ENCODE results near the gene CEL. TPM values are rescaled to one million over a fixed set of nuclear protein-coding genes. Genes with fewer than 3 reads are reported as not detected.

Gene CEL
- total RNA-seq, 2 experiments from 2014 or later, result 2.9 to 3.0 TPM

DNA sequence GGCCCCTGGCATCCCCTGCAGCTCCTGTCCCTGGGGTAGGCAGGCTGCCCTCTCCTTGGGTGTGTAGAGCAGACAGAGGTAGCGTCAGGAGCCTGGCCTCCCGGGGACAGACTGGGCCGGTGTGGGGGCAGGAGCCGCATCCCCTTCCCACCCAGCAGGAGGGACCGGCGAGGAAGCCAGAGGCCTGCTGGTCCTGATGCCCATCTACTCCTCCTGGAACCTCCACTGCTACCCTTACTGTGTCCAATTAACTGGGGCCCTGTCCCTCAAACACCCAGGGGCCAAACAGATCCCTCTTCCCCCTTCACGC lies 43.6 kb downstream of the CEL start:
- ChIA-PET CTCF (interaction anchor here (0.8 to 22.4 kb wide), 2 partner anchors 10 to 41 kb away, joined by 3 to 376 read pairs; no protein-coding TSS in a partner anchor), POLR2A (interaction anchor here (0.9 kb wide), 1 partner anchor 9 kb away, joined by 4 read pairs; no protein-coding TSS in a partner anchor)
- Mint-ChIP-seq H3K36me3 (ENCODE audit: low read depth) (peaks cover 50% of the 10 kb centered on the region), H3K27me3 (no peaks in the 10 kb centered on the region), H3K4me1 (ENCODE audit: low read depth) (peaks cover 3% of the 10 kb centered on the region), H3K27ac (no peak overlapping the region), H3K9me3 (no peaks in the 10 kb centered on the region), H3K4me3 (no peak overlapping the region)
- TF ChIP-seq, protein P1, sequence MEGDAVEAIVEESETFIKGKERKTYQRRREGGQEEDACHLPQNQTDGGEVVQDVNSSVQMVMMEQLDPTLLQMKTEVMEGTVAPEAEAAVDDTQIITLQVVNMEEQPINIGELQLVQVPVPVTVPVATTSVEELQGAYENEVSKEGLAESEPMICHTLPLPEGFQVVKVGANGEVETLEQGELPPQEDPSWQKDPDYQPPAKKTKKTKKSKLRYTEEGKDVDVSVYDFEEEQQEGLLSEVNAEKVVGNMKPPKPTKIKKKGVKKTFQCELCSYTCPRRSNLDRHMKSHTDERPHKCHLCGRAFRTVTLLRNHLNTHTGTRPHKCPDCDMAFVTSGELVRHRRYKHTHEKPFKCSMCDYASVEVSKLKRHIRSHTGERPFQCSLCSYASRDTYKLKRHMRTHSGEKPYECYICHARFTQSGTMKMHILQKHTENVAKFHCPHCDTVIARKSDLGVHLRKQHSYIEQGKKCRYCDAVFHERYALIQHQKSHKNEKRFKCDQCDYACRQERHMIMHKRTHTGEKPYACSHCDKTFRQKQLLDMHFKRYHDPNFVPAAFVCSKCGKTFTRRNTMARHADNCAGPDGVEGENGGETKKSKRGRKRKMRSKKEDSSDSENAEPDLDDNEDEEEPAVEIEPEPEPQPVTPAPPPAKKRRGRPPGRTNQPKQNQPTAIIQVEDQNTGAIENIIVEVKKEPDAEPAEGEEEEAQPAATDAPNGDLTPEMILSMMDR (IDR thresholded peaks at IDR 0.05), result no peak
- no peak for DNase-seq
- intact Hi-C loops (cut with micrococcal nuclease), result no loop called here
- ATAC-seq, result no peak

DNA sequence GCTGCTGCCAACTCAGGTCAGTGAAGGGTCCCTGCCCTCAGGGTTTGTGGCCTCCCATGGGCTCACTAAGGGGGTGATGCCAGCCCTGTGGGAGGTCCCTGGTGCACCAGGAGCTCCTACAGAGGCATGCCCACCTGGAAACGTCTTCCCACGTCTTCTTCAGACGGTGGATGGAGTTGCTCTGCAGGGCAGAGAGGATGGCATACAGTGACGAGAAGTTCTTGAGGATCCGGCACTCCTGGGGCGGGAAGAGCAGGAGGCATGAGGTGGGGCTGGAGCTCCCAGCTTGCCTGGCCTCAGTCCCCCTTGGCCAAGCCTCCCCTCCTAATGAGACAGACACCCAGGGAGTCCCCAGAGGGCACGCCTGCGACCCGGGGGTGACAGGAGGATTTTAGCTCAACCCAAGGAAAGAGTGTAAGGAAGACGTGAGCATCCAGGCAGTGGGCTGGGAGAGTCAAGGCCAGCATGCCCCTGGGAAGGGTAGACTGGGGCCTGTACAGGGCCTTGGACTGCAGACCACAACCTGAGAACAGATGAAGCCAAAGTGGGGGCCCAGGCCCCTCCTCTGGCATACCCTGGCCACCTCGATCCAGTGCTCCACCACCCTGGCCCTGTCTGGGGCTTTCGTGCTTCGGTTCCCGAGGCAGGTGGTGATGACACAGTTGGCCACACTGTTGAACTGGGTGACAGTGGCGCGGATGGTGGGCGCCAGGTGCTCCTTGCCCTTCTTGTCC lies 44.9 kb downstream of the CEL start:
- no peak overlapping the region for H3K27ac Mint-ChIP-seq
- H3K9me3 Mint-ChIP-seq, result no peaks in the 10 kb centered on the region
- H3K4me3 Mint-ChIP-seq, result no peak overlapping the region
- H3K36me3 Mint-ChIP-seq (ENCODE audit: low read depth), result peaks cover 42% of the 10 kb centered on the region
- no peaks in the 10 kb centered on the region for H3K27me3 Mint-ChIP-seq
- DNase-seq (no peak), ATAC-seq (no peak)
- TF ChIP-seq, protein P1 (IDR thresholded peaks at IDR 0.05), result no peak
- H3K4me1 Mint-ChIP-seq (ENCODE audit: low read depth), result peaks cover 3% of the 10 kb centered on the region
- intact Hi-C loops (cut with micrococcal nuclease), result no loop called here
- CTCF ChIA-PET, result interaction anchor here (0.8 to 22.4 kb wide), 5 partner anchors 9 to 85 kb away, joined by 3 to 376 read pairs (median 3); no protein-coding TSS in a partner anchor
- POLR2A ChIA-PET, result interaction anchor here (1.0 to 2.3 kb wide), 2 partner anchors 8 to 38 kb away, joined by 4 to 9 read pairs; no protein-coding TSS in a partner anchor

DNA sequence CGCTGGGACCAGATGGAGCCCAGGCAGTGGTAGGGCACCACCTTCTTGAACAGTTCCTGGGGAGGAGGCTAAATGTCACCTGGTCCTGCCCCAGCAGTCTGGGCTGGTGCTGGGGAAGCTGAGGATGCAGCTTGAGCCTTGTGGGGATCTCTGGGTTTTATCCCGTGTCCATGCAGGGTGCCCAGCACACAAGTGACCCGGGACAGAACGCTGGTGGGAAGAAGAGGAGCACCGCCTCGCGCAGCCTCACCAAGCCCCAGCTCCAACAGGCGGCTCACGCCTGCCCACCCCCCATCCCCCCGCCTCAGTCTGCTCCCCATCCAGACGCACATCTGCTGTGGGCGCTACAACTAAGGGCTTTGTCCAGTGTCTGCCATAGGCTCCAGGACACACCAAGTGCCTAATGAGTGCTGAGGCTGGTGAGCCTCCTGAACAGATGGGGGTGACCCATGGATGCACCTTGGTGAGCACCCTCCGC lies 45.5 kb downstream of the CEL start:
- TF ChIP-seq, protein P1 (IDR thresholded peaks at IDR 0.05), result no peak
- CTCF ChIA-PET, result interaction anchor here (0.9 to 22.4 kb wide), 3 partner anchors 39 to 85 kb away, joined by 3 to 376 read pairs (median 8); no protein-coding TSS in a partner anchor
- no peak overlapping the region for H3K4me3 Mint-ChIP-seq
- ATAC-seq, result no peak
- no peaks in the 10 kb centered on the region for H3K27me3 Mint-ChIP-seq
- H3K4me1 Mint-ChIP-seq (ENCODE audit: low read depth), result peaks cover 4% of the 10 kb centered on the region
- intact Hi-C loops (cut with micrococcal nuclease), result no loop called here
- no peak for DNase-seq
- peaks cover 39% of the 10 kb centered on the region for H3K36me3 Mint-ChIP-seq (ENCODE audit: low read depth)
- H3K9me3 Mint-ChIP-seq, result no peaks in the 10 kb centered on the region
- no peak overlapping the region for H3K27ac Mint-ChIP-seq
- POLR2A ChIA-PET, result interaction anchor here (1.6 to 2.3 kb wide), 2 partner anchors 11 to 37 kb away, joined by 4 to 9 read pairs; no protein-coding TSS in a partner anchor

GRCh38 chr9:133107961-133108793 lies 46.4 kb downstream of the CEL start:
- ChIA-PET CTCF (interaction anchor here (1.7 to 22.4 kb wide), 3 partner anchors 12 to 86 kb away, joined by 4 to 376 read pairs (median 8); no protein-coding TSS in a partner anchor), POLR2A (interaction anchor here (0.9 to 2.3 kb wide), 3 partner anchors 10 to 36 kb away, joined by 3 to 9 read pairs (median 4); no protein-coding TSS in a partner anchor)
- Mint-ChIP-seq H3K27me3 (no peaks in the 10 kb centered on the region), H3K9me3 (no peaks in the 10 kb centered on the region), H3K36me3 (ENCODE audit: low read depth) (peaks cover 36% of the 10 kb centered on the region), H3K4me1 (ENCODE audit: low read depth) (peaks cover 13% of the 10 kb centered on the region), H3K4me3 (no peak overlapping the region), H3K27ac (no peak overlapping the region)
- ATAC-seq (no peak), DNase-seq (no peak)
- intact Hi-C loops (cut with micrococcal nuclease), result no loop called here
- TF ChIP-seq, protein P1 (IDR thresholded peaks at IDR 0.05), result no peak

All from activated CD8-positive, alpha-beta T cell treated with anti-CD3 and anti-CD28 coated beads for 36 hours (primary cell).